OCI-LY7 (cell line): ENCODE data around the gene RRM1. TPM values are rescaled to one million over a fixed set of nuclear protein-coding genes. Genes with fewer than 3 reads are reported as not detected.

ENCODE experiments used
- BruUV-seq: library from RNA; stranded (reverse); fragments of 400-500 nt; replicated peaks from 2 replicates; lab custom pipeline; 2021; lab: Mats Ljungman, UMichigan
- CTCF ChIA-PET: fragments of 300-600 bp; sonication (Branson Sonifier 250); formaldehyde crosslinking; loops from one replicate; lab custom pipeline; 2022; ENCODE audit warnings: antibody characterized with exemption; ENCODE audit not compliant: unreplicated experiment; lab: Charles Lee
- POLR2A ChIA-PET: fragments of 300-600 bp; sonication (Branson Sonifier 250); formaldehyde crosslinking; loops from one replicate; lab custom pipeline; 2022; ENCODE audit warnings: antibody characterized with exemption; lab: Charles Lee
- DNase-seq: peaks from one replicate; pipeline ENCODE4 v3.0.0-alpha.2; 2015; ENCODE audit warnings: low spot score
- H2AFZ ChIP-seq: fragments of 200-600 bp; sonication (generic), shearing (Covaris generic); 2 replicates; pipeline ENCODE4 v1.6.1; 2014; ENCODE audit warnings: mild to moderate bottlenecking, antibody characterized with exemption, low read length, moderate library complexity
- H3K27ac ChIP-seq: fragments of 200-600 bp; sonication (generic); 2 replicates; pipeline ENCODE4 v1.5.1; 2014; ENCODE audit warnings: mixed run types, low read depth, mild to moderate bottlenecking, moderate library complexity, low read length, inconsistent platforms; ENCODE audit not compliant: poor library complexity, severe bottlenecking
- H3K36me3 ChIP-seq: fragments of 200-600 bp; sonication (generic); 2 replicates; pipeline ENCODE4 v1.6.1; 2014; ENCODE audit warnings: mild to moderate bottlenecking, antibody characterized with exemption, low read length, moderate library complexity, mixed read lengths; ENCODE audit not compliant: insufficient read depth
- H3K4me1 ChIP-seq: fragments of 200-600 bp; sonication (generic); 2 replicates; pipeline ENCODE4 v1.5.1; 2014; ENCODE audit warnings: mild to moderate bottlenecking, low read length; ENCODE audit not compliant: insufficient read depth, poor library complexity, severe bottlenecking
- H3K4me2 ChIP-seq: fragments of 200-600 bp; sonication (generic); 2 replicates; pipeline ENCODE4 v1.6.1; 2014; ENCODE audit warnings: mild to moderate bottlenecking, low read length
- H3K4me3 ChIP-seq: fragments of 200-600 bp; sonication (generic); 2 replicates; pipeline ENCODE4 v1.5.1; 2014; ENCODE audit warnings: mild to moderate bottlenecking, low read depth, low read length; ENCODE audit not compliant: poor library complexity, severe bottlenecking
- H3K79me2 ChIP-seq: fragments of 200-600 bp; sonication (generic); 2 replicates; pipeline ENCODE4 v1.6.1; 2016; ENCODE audit warnings: low read depth, mild to moderate bottlenecking, low read length, moderate library complexity, mixed read lengths; ENCODE audit not compliant: insufficient read depth
- H3K9me2 ChIP-seq: fragments of 200-600 bp; sonication (generic); 2 replicates; pipeline ENCODE4 v1.6.1; 2016; ENCODE audit warnings: mild to moderate bottlenecking, low read length, mixed read lengths; ENCODE audit not compliant: insufficient read depth
- H3K9me3 ChIP-seq: fragments of 200-600 bp; sonication (generic); 2 replicates; pipeline ENCODE4 v1.6.1; 2014; ENCODE audit warnings: mild to moderate bottlenecking, mixed run types, low read length, mixed read lengths
- H4K20me1 ChIP-seq: fragments of 200-600 bp; sonication (generic); 2 replicates; pipeline ENCODE4 v1.6.1; 2014; ENCODE audit warnings: mild to moderate bottlenecking, antibody characterized with exemption, low read length, moderate library complexity, mixed read lengths; ENCODE audit not compliant: insufficient read depth
- EZH2phosphoT487 ChIP-seq: fragments of 200-600 bp; sonication (generic); IDR thresholded peaks from 2 replicates; pipeline ENCODE4 v1.6.1; 2018; ENCODE audit warnings: low read depth, borderline replicate concordance, mild to moderate bottlenecking, mixed run types, antibody characterized with exemption, low read length, moderate library complexity, mixed read lengths
- intact Hi-C: fragments of 100-400 bp; cut with micrococcal nuclease; formaldehyde crosslinking; loops from one replicate; pipeline ENCODE4 v1.10.0; 2022; ENCODE audit not compliant: unreplicated experiment
- total RNA-seq, 2 experiments: library from RNA; depleted of rRNA in 1 of 2; stranded (reverse); fragments of >200 nt in 1 of 2; shearing (Covaris generic) in 1 of 2; gene quantifications; 2 replicates each; pipeline ENCODE4 v1.2.3, GENCODE V29; 2014 to 2022
- TF ChIP-seq, protein P1 (sequence below): fragments of 200-600 bp; sonication (generic); conservative IDR thresholded peaks from 2 replicates; pipeline ENCODE4 v1.5.1; 2014; ENCODE audit warnings: mild to moderate bottlenecking, antibody characterized with exemption, low read length, moderate library complexity, mixed read lengths

The RRM1 gene
- total RNA-seq, 2 experiments from 2014 or later = 123 to 162 TPM

GRCh38 chr11:4061700-4062099, 32.9 kb upstream of the RRM1 start:
- DNase-seq = no peak
- H4K20me1 ChIP-seq = no peaks in the 10 kb centered on the region
- BruUV-seq = no TSS peak
- POLR2A ChIA-PET = no interaction called here
- H3K9me2 ChIP-seq = no peaks in the 10 kb centered on the region
- CTCF ChIA-PET = interaction anchor here (1.4 kb wide), 1 partner anchor 11 kb away, joined by 5 read pairs; no protein-coding TSS in a partner anchor
- intact Hi-C loops = no loop called here
- no peak overlapping the region for H3K4me2 ChIP-seq
- TF ChIP-seq, protein P1, sequence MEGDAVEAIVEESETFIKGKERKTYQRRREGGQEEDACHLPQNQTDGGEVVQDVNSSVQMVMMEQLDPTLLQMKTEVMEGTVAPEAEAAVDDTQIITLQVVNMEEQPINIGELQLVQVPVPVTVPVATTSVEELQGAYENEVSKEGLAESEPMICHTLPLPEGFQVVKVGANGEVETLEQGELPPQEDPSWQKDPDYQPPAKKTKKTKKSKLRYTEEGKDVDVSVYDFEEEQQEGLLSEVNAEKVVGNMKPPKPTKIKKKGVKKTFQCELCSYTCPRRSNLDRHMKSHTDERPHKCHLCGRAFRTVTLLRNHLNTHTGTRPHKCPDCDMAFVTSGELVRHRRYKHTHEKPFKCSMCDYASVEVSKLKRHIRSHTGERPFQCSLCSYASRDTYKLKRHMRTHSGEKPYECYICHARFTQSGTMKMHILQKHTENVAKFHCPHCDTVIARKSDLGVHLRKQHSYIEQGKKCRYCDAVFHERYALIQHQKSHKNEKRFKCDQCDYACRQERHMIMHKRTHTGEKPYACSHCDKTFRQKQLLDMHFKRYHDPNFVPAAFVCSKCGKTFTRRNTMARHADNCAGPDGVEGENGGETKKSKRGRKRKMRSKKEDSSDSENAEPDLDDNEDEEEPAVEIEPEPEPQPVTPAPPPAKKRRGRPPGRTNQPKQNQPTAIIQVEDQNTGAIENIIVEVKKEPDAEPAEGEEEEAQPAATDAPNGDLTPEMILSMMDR = no peak
- TF ChIP-seq EZH2phosphoT487 = no peak
- no peak overlapping the region for H2AFZ ChIP-seq
- peaks cover 19% of the 10 kb centered on the region for H3K4me1 ChIP-seq
- H3K27ac ChIP-seq = no peak overlapping the region
- peaks cover 37% of the 10 kb centered on the region; the same call in 1 of the 2 replicates for H3K36me3 ChIP-seq
- H3K79me2 ChIP-seq = no peaks in the 10 kb centered on the region
- no peak overlapping the region for H3K4me3 ChIP-seq
- no peaks in the 10 kb centered on the region for H3K9me3 ChIP-seq

DNA sequence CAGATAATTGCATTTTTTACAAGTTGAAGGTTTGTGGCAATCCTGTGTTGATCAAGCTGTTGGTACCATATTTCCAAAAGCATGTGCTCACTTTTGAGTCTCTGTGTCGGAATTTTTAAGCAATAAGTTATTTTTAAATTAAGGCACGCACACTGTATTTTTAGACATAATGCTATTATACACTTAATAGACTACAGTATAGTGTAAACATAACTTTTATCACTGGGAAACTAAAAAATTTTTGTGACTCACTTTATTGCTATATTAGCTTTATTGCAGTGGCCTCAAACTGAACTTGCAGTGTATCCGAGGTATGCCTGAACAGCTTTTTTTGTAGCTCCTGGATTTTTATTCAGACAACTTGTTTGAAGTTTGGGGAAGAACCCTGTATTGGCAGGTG, 31.3 kb upstream of the RRM1 start:
- Histone ChIP-seq H3K9me3 (no peaks in the 10 kb centered on the region), H3K9me2 (no peaks in the 10 kb centered on the region), H2AFZ (no peak overlapping the region), H3K4me2 (no peak overlapping the region), H3K36me3 (peaks cover 30% of the 10 kb centered on the region; the same call in 1 of the 2 replicates), H4K20me1 (no peaks in the 10 kb centered on the region), H3K4me3 (no peak overlapping the region), H3K27ac (no peak overlapping the region), H3K4me1 (peaks cover 7% of the 10 kb centered on the region), H3K79me2 (no peaks in the 10 kb centered on the region)
- no peak for TF ChIP-seq EZH2phosphoT487
- TF ChIP-seq, protein P1 = no peak
- ChIA-PET CTCF (no interaction called here), POLR2A (interaction anchor here (0.7 to 1.2 kb wide), 2 partner anchors 14 to 209 kb away, joined by 3 to 4 read pairs; no protein-coding TSS in a partner anchor)
- DNase-seq = no peak
- no TSS peak for BruUV-seq
- intact Hi-C loops = no loop called here

DNA sequence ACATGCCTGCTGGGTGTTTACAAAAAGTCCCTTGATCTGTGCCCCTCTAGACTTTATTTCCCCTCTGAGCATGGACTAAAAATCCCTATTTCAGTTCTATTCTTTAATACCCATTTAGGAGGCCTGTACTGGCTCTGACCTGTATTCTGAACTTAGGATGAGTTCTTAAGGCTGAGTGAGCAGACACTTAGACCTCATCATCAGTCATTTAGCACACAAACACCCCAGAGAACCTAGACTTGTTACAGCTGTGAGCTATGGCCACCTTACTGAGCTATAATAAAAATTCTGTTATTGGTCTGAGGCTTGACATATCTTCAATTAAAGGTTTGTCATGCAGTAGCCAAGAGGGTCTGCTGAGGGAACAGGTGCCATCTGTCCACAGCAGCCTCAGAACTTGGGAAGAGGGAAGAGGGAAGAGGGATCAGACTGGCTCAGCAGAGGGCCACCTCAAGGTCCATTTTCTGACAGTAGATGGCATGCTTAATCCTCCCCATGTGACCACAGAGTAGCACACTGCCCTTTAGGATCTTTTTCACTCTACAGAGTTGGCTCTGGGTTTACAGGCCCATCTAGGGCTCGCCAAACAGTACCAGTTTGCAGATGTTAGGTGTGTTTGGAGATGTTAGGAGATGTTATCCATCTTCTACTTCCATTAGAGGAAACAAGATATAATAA, 30.2 kb upstream of the RRM1 start:
- Histone ChIP-seq H3K4me3 (no peak overlapping the region), H3K4me2 (no peak overlapping the region), H3K4me1 (peaks cover 14% of the 10 kb centered on the region), H2AFZ (no peak overlapping the region), H3K79me2 (no peaks in the 10 kb centered on the region), H3K9me3 (no peaks in the 10 kb centered on the region), H4K20me1 (no peaks in the 10 kb centered on the region), H3K9me2 (no peaks in the 10 kb centered on the region), H3K36me3 (peaks cover 23% of the 10 kb centered on the region; the same call in 1 of the 2 replicates), H3K27ac (no peak overlapping the region)
- BruUV-seq = no TSS peak
- ChIA-PET POLR2A (interaction anchor here (0.9 to 1.2 kb wide), 2 partner anchors 9 to 210 kb away, joined by 3 to 4 read pairs; no protein-coding TSS in a partner anchor), CTCF (interaction anchor here (1.6 kb wide), 1 partner anchor 210 kb away, joined by 4 read pairs; no protein-coding TSS in a partner anchor)
- DNase-seq = no peak
- TF ChIP-seq, protein P1 = no peak
- no peak for TF ChIP-seq EZH2phosphoT487
- intact Hi-C loops = no loop called here
